GM12892 (cell line): ENCODE measurements around the gene ECM2.
A peak's percentile ranks its signal among the peaks of the same experiment; 100 is the strongest.

Source experiments
- DNase-seq: peaks from one replicate; pipeline ENCODE4 v3.0.0; 2011; ENCODE audit not compliant: insufficient read length
- FAIRE-seq: peaks from 2 replicates; lab custom pipeline; 2011; peaks lifted over from hg19 to GRCh38; lab: Jason Lieb, UNC
- POLR2A ChIP-seq: IDR thresholded peaks from 2 replicates; pipeline ENCODE4 v1.6.1; 2011; ENCODE audit warnings: low read depth, low read length, control low read depth
- POLR2AphosphoS5 ChIP-seq: IDR thresholded peaks from 2 replicates; pipeline ENCODE4 v1.6.1; 2011; ENCODE audit warnings: low read depth, low read length, control low read depth
- TAF1 ChIP-seq: IDR thresholded peaks from 2 replicates; pipeline ENCODE4 v1.6.1; 2011; ENCODE audit warnings: low read depth, mild to moderate bottlenecking, control low read depth, low read length, borderline replicate concordance

The ECM2 gene

DNA sequence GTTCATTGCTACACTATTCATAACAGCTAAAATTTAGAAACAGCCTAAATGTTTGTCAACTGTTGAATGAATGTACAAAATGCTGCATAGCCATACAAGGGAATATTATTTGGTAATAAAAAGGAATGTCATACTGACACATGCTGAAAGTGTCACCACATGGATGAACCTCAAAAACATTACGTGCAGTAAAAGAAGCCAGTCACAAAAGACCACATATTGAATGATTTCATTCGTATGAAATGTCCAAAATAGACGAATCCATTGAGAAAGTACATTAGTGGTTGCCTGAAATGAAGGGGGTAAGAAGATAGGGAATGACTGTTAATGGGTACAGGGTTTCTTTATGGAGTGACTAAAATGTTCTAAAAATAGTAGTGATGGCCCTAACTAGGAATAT is 11.6 kb upstream of the ECM2 start:
- DNase-seq (no peak), FAIRE-seq (no peak)
- no peak for TF ChIP-seq POLR2A
- no peak for TF ChIP-seq TAF1
- no peak for TF ChIP-seq POLR2AphosphoS5

DNA sequence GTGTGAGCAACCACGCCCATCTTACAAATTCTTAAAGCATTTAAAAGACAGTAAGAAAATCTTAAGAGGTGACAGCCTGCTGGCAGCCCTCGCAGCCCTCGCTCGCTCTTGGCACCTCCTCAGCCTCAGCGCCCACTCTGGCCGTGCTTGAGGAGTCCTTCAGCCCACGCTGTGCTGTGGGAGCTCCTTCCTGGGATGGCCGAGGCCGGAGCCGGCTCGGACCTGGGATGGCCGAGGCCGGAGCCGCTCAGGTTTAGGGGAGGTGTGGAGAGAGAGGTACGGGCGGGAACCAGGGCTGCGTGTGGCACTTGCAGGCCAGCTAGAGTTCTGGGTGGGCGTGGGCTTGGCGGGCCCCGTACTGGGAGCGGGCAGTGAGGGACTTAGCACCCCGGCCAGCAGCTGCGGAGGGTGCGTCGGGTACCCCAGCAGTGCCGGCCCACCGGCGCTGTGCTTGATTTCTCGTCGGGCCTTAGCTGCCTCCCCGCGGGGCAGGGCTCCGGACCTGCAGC is 9.3 kb upstream of the ECM2 start:
- DNase-seq (no peak), FAIRE-seq (no peak)
- TF ChIP-seq POLR2A: no peak
- TF ChIP-seq TAF1: no peak
- TF ChIP-seq POLR2AphosphoS5: no peak

DNA sequence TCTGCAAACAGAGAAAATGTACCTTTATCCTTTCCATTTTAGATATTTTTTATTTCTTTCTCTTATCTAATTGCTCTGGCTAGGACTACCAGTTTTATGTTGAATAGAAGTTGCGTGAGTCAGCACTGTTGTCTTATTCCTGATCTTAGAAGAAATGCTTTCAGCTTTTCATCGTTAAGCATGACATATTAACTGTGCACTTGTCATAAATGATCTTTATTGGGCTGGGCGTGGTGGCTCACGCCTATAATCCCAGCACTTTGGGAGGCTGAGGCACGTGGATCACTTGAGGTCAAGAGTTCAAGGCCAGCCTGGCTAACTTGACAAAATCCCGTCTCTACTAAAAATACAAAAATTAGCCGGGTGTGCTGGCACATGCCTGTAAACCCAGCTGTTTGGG is 8.2 kb upstream of the ECM2 start:
- FAIRE-seq: no peak
- DNase-seq: no peak
- TF ChIP-seq TAF1 (no peak), POLR2AphosphoS5 (no peak)

DNA sequence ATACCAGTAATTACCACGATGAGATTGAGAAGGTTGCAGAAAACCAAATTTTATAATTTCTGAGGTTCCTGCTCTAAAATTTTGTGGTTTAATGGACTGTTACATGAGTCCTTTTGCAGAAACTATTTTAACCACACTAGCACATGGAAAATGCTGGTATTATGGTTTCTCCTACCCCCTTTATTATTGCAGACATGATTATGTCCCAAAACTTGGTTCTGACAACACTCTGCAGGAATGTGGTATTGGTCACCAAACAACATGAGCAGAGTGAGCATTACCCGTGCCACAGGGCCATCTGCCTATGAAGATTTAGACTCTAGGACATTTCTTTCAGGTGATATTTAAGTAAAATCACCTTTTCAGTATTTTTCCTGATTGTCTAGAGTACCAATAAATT is 2.8 kb upstream of the ECM2 start:
- DNase-seq: no peak
- no peak for TF ChIP-seq POLR2A
- TF ChIP-seq TAF1: no peak
- TF ChIP-seq POLR2AphosphoS5: no peak
- FAIRE-seq: no peak

DNA sequence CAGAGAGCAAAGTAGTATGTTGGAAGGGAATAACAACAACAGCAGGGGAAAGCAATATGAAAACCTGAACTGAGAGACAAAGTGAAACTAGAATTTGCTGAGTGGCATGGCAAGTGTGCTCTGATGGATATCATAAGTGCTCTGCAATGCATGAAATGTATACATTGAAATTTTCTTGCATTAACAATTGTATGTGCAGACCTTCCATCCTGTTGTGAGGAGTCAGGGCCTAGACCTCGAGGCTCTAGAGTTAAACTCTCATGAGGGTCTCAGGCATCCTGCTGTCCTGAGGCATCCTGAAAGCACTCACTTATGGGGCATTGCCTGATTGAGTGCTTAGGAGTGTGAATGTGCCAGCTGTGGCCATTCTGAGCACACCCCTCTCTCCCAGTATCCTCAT is 1.1 kb downstream of the ECM2 start:
- DNase-seq (no peak), FAIRE-seq (peak; percentile 86)
- TF ChIP-seq TAF1: no peak
- TF ChIP-seq POLR2AphosphoS5: no peak
- no peak for TF ChIP-seq POLR2A

DNA sequence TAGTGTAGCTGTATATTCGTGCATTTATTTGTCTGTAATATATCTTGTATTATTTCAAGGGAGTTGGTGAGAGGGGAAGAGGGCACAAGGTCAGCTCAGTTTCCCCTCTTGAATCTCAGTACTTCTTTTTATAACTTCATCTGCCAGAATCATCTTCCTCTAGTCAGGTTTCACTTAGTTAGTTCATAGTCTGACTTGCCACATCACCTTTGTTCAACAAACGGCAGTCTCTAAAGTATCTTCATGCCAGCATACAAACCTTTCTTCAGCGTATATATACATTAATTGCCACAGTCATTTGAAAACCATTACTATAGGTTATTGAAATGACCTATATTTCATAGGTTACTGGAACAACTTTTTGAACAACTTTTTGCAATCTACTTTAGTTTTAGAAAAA is 1.6 kb downstream of the ECM2 start:
- TF ChIP-seq TAF1 (no peak), POLR2A (no peak), POLR2AphosphoS5 (no peak)
- peak; percentile 67 for FAIRE-seq
- DNase-seq: no peak

DNA sequence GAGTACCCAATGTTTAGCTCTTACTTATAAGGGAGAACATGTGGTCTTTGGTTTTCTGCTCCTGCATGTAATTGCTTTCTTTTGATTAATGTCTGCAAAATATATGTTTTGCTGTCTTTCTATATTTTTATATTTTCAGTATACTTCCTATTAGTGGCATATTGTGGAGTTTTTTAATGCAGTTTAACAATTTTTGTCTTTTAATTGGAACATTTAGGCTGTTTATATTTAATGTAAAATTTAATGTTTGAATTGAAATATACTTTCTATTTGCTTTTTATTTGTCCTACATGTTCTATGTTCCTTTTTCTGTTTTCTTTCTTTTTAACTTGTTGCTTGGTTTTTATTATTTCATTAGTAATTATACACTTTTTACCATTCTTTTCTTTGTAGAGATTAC is 4.9 kb downstream of the ECM2 start:
- no peak for TF ChIP-seq POLR2AphosphoS5
- no peak for TF ChIP-seq POLR2A
- no peak for TF ChIP-seq TAF1
- no peak for DNase-seq
- no peak for FAIRE-seq

DNA sequence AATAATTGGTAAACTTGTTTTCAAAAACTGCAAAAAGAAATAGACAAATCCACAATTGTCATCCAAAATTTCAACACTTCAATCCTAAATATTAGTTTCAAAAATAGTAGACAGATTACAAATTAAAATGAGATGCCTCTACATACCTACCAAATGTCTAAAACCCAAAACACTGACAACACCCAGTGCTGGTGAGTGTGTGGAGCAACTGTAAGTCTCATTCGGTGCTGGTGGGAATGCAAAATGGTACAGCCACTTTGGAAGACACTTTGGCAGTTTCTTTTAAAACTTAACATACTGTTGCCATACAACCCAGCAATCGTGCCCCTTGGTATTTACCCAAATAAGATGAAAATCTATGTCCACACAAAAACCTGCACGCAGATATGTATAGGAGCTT is 6.7 kb downstream of the ECM2 start:
- FAIRE-seq (no peak), DNase-seq (no peak)
- TF ChIP-seq POLR2A (no peak), POLR2AphosphoS5 (no peak), TAF1 (no peak)

DNA sequence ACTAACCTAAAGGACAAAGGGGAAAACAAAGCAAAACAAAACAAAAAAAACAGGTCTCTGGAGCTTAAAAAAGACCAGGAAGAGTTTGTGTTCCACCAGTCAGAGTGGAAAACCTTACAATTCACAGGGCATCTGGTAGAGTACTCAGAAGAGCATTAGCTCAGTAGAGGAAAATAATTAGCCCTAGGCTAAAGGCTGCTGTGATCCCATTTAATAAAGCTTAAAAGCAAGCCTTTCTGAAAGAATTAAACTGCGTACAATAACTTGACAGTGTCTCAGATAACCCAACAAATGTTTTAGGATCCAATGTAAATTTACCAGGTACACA is 7.3 kb downstream of the ECM2 start:
- no peak for FAIRE-seq
- no peak for DNase-seq

DNA sequence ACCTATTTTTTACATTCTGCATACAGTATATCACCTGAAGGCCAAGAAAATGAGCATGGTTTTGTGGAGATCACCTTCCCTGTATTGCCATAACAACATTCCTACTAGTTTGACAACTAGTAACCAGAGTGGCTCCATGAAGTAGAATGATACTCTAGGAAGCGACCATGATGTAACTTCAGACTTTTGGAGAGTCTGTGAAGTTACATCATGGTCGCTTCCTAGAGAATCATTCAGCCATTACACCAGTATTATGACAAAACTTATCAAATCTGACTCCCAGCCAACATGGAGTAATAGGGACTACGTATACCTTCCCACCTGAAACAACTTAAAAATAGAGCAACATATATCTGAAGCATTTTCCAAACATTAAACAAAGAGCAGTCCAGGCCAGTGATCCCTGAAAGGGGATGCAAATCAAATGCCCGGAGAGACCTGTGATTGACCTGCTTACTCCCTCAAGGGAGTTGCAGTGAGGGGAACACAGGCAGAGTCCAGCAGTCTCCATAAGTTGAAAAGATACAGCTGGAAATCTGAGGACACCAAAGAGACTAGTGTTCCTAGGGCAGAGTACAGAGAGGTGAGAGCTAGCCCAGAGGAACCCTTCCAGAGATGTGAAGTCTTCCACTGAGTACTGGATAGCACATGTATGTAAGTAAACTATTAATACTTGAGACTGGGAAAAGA is 7.8 kb downstream of the ECM2 start:
- FAIRE-seq (peak; percentile 5), DNase-seq (no peak)
- TF ChIP-seq POLR2A: no peak
- TF ChIP-seq POLR2AphosphoS5: no peak

More for the DNA sequence above, 7.3 kb downstream of the ECM2 start:
- TF ChIP-seq POLR2AphosphoS5 (no peak), TAF1 (no peak), POLR2A (no peak)

DNA sequence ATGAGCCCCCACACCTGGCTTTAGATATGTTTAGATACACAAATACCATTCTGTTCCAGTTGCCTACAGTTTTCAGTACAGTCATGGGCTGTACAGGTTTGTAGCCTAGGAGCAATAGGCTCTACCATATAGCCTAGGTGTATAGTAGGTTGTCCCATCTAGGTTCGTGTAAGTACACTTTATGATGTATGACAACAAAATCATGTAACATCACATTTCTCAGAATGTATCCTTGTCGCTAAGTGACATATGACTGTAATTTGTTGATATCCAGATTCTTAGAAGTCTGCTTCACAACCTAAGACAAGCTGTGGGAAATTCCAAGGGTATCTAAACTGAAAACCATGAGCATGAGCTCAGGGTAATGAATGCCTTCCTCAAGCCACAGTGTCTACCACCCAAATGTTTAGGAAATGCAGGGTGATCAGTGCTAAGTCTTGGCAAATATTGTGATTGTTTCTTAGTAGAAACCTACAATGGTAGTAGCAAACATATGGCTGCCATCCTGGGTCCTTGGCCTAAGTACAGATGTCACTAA is 8.4 kb downstream of the ECM2 start:
- DNase-seq (no peak), FAIRE-seq (no peak)
- TF ChIP-seq POLR2A (no peak), POLR2AphosphoS5 (no peak), TAF1 (no peak)

DNA sequence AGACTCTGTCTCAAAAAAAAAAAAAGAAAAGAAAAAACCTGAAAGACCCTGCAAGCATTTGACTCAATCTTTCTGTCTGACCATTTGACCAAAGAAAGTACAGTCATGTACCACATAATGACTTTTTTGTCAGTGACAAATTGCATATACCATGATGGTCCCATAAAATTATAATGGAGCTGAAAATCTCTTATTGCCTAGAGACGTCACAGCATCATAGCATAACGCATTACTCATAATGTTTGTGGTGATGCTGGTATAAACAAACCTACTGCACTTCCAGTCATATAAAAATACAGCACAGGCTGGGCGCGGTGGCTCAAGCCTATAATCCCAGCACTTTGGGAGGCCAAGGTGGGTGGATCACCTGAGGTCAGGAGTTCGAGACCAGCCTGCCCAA is 10.5 kb downstream of the ECM2 start:
- DNase-seq (no peak), FAIRE-seq (no peak)
- TF ChIP-seq TAF1: no peak
- no peak for TF ChIP-seq POLR2A
- no peak for TF ChIP-seq POLR2AphosphoS5
